GM21381 (cell line): ENCODE measurements around the gene NCF4.

ENCODE experiments used
- ATAC-seq: cut with Tn5 transposase; IDR thresholded peaks from one replicate; pipeline ENCODE4 v1.9.1; 2021; ENCODE audit warnings: mild to moderate bottlenecking, moderate library complexity; ENCODE audit not compliant: unreplicated experiment

The NCF4 gene

DNA sequence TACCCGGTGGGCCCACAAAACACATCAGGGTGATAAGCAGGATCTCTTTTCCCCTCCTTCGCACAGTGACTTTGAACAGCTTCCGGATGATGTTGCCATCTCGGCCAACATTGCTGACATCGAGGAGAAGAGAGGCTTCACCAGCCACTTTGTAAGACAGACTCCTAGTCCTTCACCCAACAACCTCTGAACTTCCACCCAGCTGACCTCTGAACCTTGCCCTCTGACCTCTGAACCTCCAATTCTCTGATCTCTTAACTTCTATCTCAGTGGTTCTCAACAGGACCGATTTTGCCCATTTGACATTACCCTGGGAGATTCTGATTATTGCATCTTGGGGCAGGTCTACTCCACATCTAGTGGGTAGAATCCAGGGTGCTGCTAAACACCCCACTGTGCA, 3.2 kb downstream of the NCF4 start:
- ATAC-seq, result no peak

GRCh38 chr22:36864454-36865215, 3.8 kb downstream of the NCF4 start:
- no peak for ATAC-seq

GRCh38 chr22:36865346-36865745, 4.5 kb downstream of the NCF4 start:
- ATAC-seq, result no peak

- no peak for ATAC-seq
Measured at GRCh38 chr22:36867695-36868094, 6.9 kb downstream of the NCF4 start.

GRCh38 chr22:36868546-36869181, 7.9 kb downstream of the NCF4 start:
- no peak for ATAC-seq

- ATAC-seq, result no peak
Measured at GRCh38 chr22:36870250-36870649, 9.4 kb downstream of the NCF4 start.

DNA sequence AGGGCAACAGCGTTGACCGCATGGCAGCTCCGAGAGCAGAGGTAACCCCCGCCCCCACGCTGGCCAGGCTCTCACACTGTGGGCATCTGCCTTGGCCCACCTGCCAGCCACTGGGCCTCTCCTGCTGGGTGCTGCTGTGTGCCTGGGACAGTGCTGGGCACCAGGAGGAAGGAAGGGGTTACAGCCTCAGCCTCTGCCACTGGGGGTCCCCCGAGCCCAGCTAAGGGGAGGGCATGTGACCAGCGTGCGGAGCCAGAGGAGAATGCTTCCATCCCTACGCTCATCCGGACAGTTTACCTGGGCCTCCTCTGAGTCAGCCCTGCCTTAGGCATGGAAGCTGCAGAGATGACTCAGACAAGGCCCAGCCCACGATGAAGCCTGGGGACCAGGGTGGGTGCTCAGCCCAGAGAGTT, 10.9 kb downstream of the NCF4 start:
- no peak for ATAC-seq

GRCh38 chr22:36872084-36872483, 11.3 kb downstream of the NCF4 start:
- no peak for ATAC-seq

- no peak for ATAC-seq
Measured at GRCh38 chr22:36872866-36873498, 12.2 kb downstream of the NCF4 start.

GRCh38 chr22:36873614-36874308, 13.0 kb downstream of the NCF4 start:
- peak; percentile 83 for ATAC-seq

DNA sequence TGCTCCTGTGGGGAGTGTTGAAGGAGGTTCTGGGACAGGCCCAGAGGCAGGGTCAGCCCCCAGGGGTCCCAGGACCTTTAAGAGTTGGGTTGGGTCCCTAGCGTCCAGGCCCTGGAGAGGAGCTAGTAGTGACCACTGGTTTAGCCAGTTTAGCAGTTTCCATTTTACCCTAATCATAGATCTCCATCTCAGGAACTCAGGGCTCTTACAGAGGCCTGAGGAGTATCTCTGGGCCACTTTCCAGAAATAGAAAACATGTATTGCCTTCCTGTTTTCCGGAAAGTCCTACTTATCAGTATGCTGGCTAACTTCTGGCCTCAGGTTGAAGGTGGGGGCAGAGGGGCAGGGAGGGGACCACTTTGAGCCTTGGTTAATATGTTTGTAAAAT, 13.5 kb downstream of the NCF4 start:
- ATAC-seq, result no peak

GRCh38 chr22:36874736-36875135, 13.9 kb downstream of the NCF4 start:
- no peak for ATAC-seq

DNA sequence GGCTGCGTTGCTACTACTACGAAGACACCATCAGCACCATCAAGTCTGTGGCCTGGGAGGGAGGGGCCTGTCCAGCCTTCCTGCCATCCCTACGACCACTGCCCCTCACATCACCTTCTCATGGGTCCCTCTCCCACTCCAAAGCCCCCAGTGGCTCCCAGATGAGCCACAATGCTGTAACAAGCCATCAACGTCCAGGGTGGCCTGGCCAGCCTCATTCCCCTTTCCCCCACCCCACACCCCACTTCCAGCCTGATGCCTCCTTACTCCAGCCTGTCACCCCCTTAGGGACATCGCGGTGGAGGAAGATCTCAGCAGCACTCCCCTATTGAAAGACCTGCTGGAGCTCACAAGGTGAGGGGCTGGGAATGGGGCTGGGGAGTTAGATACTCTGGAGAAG, 14.9 kb downstream of the NCF4 start:
- ATAC-seq, result no peak

- no peak for ATAC-seq
Measured at GRCh38 chr22:36879775-36880174, 19.0 kb downstream of the NCF4 start.

DNA sequence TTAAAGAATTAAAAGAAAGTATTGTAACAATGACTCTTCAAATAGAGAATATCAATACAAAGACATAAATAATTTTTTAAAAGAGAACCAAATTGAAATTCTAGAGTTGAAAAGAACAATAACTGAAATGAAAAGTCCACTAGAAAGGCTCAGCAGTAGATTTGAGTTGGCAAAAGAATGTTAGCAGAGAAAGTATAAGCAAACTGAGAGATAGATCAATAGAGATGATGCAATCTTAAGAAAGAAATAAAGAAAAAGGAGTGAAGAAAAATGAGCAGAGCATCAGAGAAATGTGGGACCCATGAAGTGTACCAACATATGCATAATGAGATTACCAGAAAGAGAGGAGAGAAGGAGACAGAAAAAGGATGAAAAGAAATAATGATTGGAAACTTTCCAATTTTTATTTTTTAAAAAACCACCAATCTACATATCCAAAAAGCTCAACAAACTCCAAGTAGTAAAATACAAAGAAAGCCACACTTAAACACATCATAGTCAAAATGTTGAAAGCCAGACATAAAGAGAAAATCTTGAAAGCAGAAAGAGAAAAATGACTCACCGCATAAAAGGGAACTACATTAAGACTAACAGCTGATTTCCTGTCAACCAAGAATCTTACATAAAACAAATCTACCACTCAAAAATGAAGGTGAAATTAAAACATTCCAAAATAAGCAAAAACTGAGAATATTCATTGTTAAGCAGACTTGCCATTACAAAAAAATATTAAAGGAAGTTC, 20.9 kb downstream of the NCF4 start:
- no peak for ATAC-seq

GRCh38 chr22:36884349-36885158, 23.7 kb downstream of the NCF4 start:
- ATAC-seq, result no peak

DNA sequence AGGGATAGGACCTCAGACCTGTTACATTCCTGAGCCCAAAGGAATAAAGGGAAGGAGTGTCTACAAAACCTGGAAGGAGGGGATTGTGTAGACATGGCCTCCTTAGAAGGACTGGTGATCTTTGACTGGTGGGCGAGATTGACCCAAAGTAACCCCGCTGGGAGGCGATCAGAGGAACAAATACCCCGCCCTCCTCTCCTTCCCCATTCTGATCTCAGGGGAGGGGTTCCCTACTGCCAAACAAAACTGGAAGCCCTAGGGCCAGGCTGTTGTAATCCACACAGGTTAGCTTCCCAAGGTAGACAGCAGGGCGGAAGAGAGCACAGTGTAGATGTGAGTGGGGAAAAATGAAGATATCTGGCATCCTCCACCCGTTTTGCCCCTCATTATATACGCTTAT, 24.7 kb downstream of the NCF4 start:
- ATAC-seq, result no peak

- ATAC-seq, result no peak
Measured at GRCh38 chr22:36886016-36886415, 25.2 kb downstream of the NCF4 start.

DNA sequence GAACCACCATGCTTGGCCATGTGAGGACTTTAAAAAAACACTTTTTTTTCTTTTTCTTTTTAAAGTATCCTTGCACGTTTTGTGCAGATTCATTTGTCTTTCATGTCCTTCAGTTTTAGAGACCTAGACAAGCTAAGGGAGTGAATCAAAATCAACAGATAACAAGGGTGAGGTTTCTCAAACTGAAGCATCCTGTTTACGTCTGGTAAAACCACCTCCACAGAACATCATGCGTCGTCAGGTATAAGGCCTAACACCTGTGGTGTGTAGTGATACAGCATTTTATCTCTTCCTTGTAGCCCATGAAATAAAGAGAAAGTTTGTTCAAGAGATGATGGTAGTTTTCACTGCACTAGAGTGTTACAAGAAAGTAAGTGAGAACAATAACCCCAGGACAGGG, 26.4 kb downstream of the NCF4 start:
- ATAC-seq, result no peak

GRCh38 chr22:36891646-36892045, 30.8 kb downstream of the NCF4 start:
- ATAC-seq, result no peak
